ENCODE measurements around the gene CGRRF1. TPM values are rescaled to one million over a fixed set of nuclear protein-coding genes. Genes with fewer than 3 reads are reported as not detected.
A peak's percentile ranks its signal among the peaks of the same experiment; 100 is the strongest.

The CGRRF1 gene
- total RNA-seq, 1 donor from 2014 or later, result 21.0 TPM

DNA sequence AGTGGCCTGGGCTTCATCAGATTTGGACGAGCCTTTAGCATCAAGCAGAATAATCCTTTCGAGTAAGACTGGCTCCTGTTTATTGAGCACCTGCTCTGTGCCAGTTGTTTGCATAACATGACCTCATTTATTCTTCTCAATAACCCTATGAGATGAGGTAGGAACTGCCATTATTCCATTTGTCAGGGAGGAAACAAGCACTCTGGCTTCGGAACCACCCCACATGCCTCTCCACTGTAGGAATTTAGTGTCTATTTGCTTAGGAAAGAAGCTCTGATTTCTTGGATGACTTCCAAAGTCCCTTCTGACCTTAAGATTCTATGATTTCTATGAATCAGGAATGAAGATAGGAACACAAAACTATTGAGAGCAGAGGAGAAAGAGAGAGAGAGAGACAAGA lies 68.3 kb downstream of the CGRRF1 start:
- DNase-seq, result peak; percentile 22

DNA sequence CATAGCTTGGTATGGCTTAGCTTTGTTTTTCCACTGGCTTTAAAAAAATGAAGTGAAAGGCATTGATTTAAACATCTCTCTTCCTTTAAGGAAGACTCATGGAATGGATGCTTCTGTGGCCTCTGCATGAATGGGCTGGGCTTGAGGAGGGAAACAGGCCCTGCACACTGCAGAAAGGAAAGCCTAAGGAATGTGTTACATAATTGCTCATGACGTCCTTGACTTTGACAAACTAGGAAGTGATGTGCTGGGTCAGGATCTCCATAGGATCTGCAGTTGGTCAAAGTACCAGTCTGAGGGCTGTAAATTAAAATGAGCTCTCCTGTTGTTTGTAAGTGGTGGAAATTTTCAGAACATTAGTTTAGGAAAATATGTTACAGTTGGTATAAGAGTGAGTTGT lies 69.9 kb downstream of the CGRRF1 start:
- no peak for DNase-seq

DNA sequence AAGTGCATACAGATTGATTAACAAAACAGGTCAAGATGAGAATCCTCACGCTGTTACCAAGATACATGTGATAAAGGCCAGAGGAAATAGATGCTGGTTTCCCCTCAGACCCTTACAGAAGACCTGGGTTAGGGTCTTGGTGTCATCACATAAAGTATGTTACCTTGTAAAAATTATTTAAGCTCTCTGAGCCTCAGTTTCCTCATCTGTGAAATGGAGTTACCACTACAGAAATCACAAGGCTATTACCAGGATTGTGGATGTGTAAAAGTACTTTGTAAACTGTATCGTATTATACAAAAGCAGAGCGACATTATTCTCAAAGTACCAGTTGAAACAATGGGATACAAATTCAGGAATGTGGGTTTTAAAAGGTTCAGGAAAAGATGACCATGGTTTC lies 71.2 kb downstream of the CGRRF1 start:
- DNase-seq, result no peak

DNA sequence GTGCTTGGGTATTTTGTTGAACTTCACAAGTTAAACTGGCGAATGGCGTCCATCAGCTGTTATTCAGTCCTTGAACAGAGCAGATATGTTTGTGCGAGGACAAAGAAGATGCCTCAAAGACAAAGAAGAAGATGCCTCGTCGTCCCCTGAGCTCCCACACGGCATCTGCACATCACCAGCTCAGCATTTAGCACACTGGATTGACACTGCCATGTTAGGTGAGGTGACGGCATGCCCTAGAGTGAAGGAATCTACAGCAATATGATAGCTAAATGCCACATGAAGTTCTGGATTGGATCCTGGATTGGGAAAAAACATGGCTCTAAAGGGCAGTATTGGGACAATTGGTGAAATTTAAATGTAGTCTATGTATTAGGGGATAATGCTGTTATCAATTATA lies 72.6 kb downstream of the CGRRF1 start:
- DNase-seq, result no peak

DNA sequence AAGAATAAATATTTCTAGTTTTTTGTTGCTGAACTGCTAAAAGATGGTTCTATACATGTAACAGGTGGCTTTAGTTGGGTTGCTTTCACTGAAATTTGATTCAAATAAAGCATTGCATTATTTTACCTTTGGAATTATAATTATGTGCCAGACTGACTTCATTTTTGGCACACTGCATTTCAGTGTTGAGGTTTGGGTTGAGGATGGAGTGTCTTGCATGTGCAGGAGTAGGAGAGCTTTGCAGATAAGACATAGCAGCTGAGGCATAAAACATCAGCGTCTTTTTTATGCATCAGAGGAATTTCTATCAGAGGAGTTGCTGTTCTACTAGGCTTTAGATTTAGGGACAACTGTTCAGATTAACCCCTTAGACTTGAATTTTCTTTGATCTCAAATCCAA lies 74.4 kb downstream of the CGRRF1 start:
- no peak for DNase-seq

DNA sequence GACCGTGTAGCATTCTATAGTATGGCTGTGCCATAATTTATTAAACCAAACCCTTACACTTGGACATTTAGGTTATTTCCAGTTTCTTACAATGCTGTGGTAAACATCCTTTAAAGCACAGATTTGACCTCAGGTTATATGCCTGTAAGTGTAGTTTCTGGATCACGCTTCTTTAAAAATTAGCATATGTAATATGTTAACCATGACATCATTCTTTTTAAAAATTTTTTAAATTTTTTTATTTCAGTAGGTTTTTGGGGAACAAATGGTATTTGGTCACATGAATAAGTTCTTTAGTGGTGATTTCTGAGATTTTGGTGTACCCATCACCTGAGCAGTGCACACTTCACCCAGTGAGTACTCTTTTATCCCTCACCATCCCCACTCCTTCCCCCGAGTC lies 75.5 kb downstream of the CGRRF1 start:
- DNase-seq, result no peak

Other genes starting within 250 kb of the CGRRF1 start
- gene CDKN3, start 112.9 kb upstream of the CGRRF1 start, total RNA-seq, result 34.8 TPM
- 230 TPM for gene CNIH1, start 68.5 kb upstream of the CGRRF1 start, total RNA-seq
- gene GMFB, start 20.9 kb upstream of the CGRRF1 start, total RNA-seq, result 84.5 TPM
- gene SAMD4A, start 57.2 kb downstream of the CGRRF1 start, total RNA-seq, result 95.8 TPM

Data from tongue (tissue), 2 donors.